HEK293 (cell line): ENCODE data around the gene SHC3.

Source experiments
- CTCF ChIA-PET: fragments of 350-600 bp; formaldehyde crosslinking; extraction: SDS; loops from one replicate; lab custom pipeline; 2021; ENCODE audit warnings: antibody characterized with exemption; lab: Yijun Ruan, JAX
- POLR2A ChIA-PET: fragments of 300-600 bp; formaldehyde crosslinking; extraction: SDS; loops from one replicate; lab custom pipeline; 2020; ENCODE audit warnings: antibody characterized with exemption, inconsistent platforms; lab: Yijun Ruan, JAX
- H3K27ac ChIP-seq: fragments of 200-500 bp; sonication (Bioruptor generic); 2 replicates; pipeline ENCODE4 v1.5.1; 2014; ENCODE audit warnings: low read depth, low read length, control low read depth, inconsistent platforms; ENCODE audit errors: extremely low read depth
- H3K36me3 ChIP-seq, 2 experiments: fragments of 200-500 bp in 1 of 2; sonication (Bioruptor generic) in 1 of 2; 1 replicate in 1 of 2; 2 replicates in 1 of 2; pipeline ENCODE4 v1.5.1; 2014 to 2017; ENCODE audit warnings: inconsistent platforms in 2 of 2, low read length in 2 of 2; ENCODE audit not compliant: control insufficient read depth in 2 of 2, insufficient read depth in 1 of 2
- H3K4me1 ChIP-seq: fragments of 200-500 bp; sonication (Bioruptor generic); 2 replicates; pipeline ENCODE4 v1.5.1; 2014; ENCODE audit warnings: mild to moderate bottlenecking, low read length, inconsistent platforms; ENCODE audit not compliant: control insufficient read depth, insufficient read depth
- H3K4me3 ChIP-seq: 2 replicates; pipeline ENCODE4 v1.5.1; 2011; ENCODE audit warnings: low read depth, mild to moderate bottlenecking, control low read depth, low read length, moderate library complexity
- H3K9me3 ChIP-seq: fragments of 200-500 bp; sonication (Bioruptor generic); 2 replicates; pipeline ENCODE4 v1.5.1; 2014; ENCODE audit warnings: low read depth, low read length, inconsistent platforms; ENCODE audit not compliant: control insufficient read depth, insufficient read depth
- HIC1 ChIP-seq: fragments of 450-650 bp; formaldehyde crosslinking; IDR thresholded peaks from 2 replicates; pipeline ENCODE4 v1.5.1; 2016; ENCODE audit warnings: missing biosample characterization, missing genetic modification characterization
- HOXA7 ChIP-seq: sonication (generic); formaldehyde crosslinking; IDR thresholded peaks from 2 replicates; pipeline ENCODE4 v1.8.1; 2022; ENCODE audit warnings: missing genetic modification reagents, borderline replicate concordance
- INSM2 ChIP-seq: fragments of 450-650 bp; formaldehyde crosslinking; IDR thresholded peaks from 2 replicates; pipeline ENCODE4 v1.5.1; 2016; ENCODE audit warnings: missing biosample characterization, missing genetic modification characterization
- KLF7 ChIP-seq: fragments of 450-650 bp; formaldehyde crosslinking; IDR thresholded peaks from 2 replicates; pipeline ENCODE4 v1.5.1; 2016; ENCODE audit warnings: missing biosample characterization, missing genetic modification characterization, borderline replicate concordance
- ZBTB10 ChIP-seq: fragments of 450-650 bp; formaldehyde crosslinking; IDR thresholded peaks from 2 replicates; pipeline ENCODE4 v1.5.1; 2016; ENCODE audit warnings: missing biosample characterization, missing genetic modification characterization
- ZFHX2 ChIP-seq: fragments of 450-650 bp; formaldehyde crosslinking; conservative IDR thresholded peaks from 2 replicates; pipeline ENCODE4 v1.5.1; 2016; ENCODE audit warnings: missing biosample characterization, missing genetic modification characterization
- ZNF221 ChIP-seq: fragments of 450-650 bp; formaldehyde crosslinking; IDR thresholded peaks from 2 replicates; pipeline ENCODE4 v1.5.1; 2017; ENCODE audit warnings: missing biosample characterization, missing genetic modification characterization, borderline replicate concordance
- ZNF24 ChIP-seq: fragments of 450-650 bp; formaldehyde crosslinking; IDR thresholded peaks from 2 replicates; pipeline ENCODE4 v1.5.1; 2016; ENCODE audit warnings: missing biosample characterization, missing genetic modification characterization
- ZNF394 ChIP-seq: fragments of 450-650 bp; formaldehyde crosslinking; IDR thresholded peaks from 2 replicates; pipeline ENCODE4 v1.5.1; 2016; ENCODE audit warnings: missing biosample characterization, missing genetic modification characterization, mild to moderate bottlenecking, moderate library complexity, borderline replicate concordance
- ZNF555 ChIP-seq: fragments of 450-650 bp; formaldehyde crosslinking; conservative IDR thresholded peaks from 2 replicates; pipeline ENCODE4 v1.5.1; 2017; ENCODE audit warnings: missing biosample characterization, mild to moderate bottlenecking, missing genetic modification characterization, inconsistent platforms
- ZNF585B ChIP-seq: fragments of 450-650 bp; formaldehyde crosslinking; IDR thresholded peaks from 2 replicates; pipeline ENCODE4 v1.5.1; 2016; ENCODE audit warnings: missing biosample characterization, missing genetic modification characterization
- ZNF623 ChIP-seq: fragments of 450-650 bp; formaldehyde crosslinking; IDR thresholded peaks from 2 replicates; pipeline ENCODE4 v1.5.1; 2016; ENCODE audit warnings: missing biosample characterization, missing genetic modification characterization
- ZNF664 ChIP-seq: fragments of 450-650 bp; formaldehyde crosslinking; IDR thresholded peaks from 2 replicates; pipeline ENCODE4 v1.5.1; 2016; ENCODE audit warnings: missing biosample characterization, missing genetic modification characterization
- ZNF701 ChIP-seq: fragments of 450-650 bp; formaldehyde crosslinking; IDR thresholded peaks from 2 replicates; pipeline ENCODE4 v1.5.1; 2016; ENCODE audit warnings: missing biosample characterization, missing genetic modification characterization
- TF ChIP-seq, protein P1 (sequence below): fragments of 450-650 bp; formaldehyde crosslinking; IDR thresholded peaks from 2 replicates; pipeline ENCODE4 v1.5.1; 2017; ENCODE audit warnings: missing biosample characterization, missing genetic modification characterization

SHC3 gene, protein sequence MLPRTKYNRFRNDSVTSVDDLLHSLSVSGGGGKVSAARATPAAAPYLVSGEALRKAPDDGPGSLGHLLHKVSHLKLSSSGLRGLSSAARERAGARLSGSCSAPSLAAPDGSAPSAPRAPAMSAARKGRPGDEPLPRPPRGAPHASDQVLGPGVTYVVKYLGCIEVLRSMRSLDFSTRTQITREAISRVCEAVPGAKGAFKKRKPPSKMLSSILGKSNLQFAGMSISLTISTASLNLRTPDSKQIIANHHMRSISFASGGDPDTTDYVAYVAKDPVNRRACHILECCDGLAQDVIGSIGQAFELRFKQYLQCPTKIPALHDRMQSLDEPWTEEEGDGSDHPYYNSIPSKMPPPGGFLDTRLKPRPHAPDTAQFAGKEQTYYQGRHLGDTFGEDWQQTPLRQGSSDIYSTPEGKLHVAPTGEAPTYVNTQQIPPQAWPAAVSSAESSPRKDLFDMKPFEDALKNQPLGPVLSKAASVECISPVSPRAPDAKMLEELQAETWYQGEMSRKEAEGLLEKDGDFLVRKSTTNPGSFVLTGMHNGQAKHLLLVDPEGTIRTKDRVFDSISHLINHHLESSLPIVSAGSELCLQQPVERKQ

DNA sequence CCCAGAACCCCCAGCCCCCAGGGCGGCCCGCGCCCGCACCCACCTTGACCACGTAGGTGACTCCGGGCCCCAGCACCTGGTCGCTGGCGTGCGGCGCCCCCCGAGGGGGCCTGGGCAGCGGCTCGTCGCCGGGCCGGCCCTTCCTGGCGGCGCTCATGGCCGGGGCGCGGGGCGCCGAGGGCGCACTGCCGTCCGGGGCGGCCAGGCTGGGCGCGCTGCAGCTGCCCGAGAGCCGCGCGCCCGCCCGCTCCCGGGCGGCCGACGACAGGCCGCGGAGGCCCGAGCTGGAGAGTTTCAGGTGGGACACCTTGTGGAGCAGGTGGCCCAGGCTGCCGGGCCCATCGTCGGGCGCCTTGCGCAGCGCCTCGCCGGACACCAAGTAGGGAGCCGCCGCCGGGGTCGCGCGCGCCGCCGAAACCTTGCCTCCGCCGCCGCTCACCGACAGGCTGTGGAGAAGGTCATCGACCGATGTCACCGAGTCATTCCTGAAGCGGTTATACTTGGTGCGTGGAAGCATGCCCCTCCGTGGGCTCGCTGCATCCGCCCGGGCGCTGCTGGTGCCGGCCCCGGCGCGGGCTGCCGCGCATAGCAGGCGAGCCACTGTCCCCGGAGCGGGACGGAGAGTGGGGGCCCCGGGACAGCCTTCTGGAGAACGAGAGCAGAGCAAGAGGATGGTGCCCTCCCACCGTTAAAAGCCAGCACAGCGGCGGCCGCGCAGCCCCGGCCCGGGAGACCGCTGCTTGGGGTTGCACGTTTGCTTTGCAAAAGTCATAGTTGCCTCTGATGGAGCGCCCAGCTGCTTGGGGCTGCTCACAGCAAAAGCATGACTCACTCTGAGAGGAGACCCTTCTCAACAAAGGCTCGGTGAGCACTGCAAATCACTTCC is at the start of gene SHC3:
TSS of gene SHC3 (minus strand) at position 875 of the 886 bp plus-strand sequence. CDS start at position 517, 358 bp downstream.
- no peaks in the 10 kb centered on the region for H3K36me3 ChIP-seq
- ChIA-PET POLR2A (no interaction called here), CTCF (no interaction called here)
- H3K4me3 ChIP-seq: peak within 1 kb of the TSS; percentile 28
- TF ChIP-seq ZNF664 (tag by site-specific recombination) (no peak), ZBTB10 (tag by site-specific recombination) (no peak), ZFHX2 (tag by site-specific recombination) (no peak), KLF7 (no peak), ZNF221 (tag by site-specific recombination) (no peak), ZNF394 (tag by site-specific recombination) (no peak), ZNF701 (tag by site-specific recombination) (no peak), ZNF585B (tag by site-specific recombination) (no peak), HIC1 (tag by site-specific recombination) (no peak)
- TF ChIP-seq, protein P1, sequence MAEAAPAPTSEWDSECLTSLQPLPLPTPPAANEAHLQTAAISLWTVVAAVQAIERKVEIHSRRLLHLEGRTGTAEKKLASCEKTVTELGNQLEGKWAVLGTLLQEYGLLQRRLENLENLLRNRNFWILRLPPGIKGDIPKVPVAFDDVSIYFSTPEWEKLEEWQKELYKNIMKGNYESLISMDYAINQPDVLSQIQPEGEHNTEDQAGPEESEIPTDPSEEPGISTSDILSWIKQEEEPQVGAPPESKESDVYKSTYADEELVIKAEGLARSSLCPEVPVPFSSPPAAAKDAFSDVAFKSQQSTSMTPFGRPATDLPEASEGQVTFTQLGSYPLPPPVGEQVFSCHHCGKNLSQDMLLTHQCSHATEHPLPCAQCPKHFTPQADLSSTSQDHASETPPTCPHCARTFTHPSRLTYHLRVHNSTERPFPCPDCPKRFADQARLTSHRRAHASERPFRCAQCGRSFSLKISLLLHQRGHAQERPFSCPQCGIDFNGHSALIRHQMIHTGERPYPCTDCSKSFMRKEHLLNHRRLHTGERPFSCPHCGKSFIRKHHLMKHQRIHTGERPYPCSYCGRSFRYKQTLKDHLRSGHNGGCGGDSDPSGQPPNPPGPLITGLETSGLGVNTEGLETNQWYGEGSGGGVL (tag by site-specific recombination): no peak
- no peaks in the 10 kb centered on the region for H3K9me3 ChIP-seq
- H3K4me1 ChIP-seq: peaks cover 15% of the 10 kb centered on the region
- peak within 1 kb of the TSS; percentile 90 for H3K27ac ChIP-seq

DNA sequence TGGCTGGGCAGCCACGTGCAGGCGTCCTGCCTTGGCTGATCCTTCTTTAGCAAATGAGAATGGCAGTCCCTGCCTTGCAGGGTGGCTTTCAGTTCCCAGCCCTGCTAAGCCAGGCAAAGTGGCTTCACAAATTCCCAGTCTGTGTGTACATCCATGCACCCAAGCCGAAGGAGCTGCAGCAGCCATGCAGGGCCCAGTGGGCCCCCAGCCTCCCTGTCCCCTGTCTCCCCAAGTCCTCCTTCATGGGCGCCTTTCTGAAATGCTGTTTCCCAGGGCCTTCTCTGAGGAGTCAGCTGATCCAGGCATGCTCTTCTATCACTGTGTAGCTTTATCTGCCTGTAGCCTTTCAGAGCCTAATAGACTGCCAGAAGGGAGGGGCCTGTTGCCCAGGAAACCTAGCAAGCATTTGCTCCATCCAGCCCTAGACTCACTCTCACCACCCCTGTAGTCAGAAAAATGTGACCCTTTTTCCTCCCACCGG is 47.4 kb upstream of the SHC3 start:
- H3K4me1 ChIP-seq: no peaks in the 10 kb centered on the region
- ChIA-PET CTCF (no interaction called here), POLR2A (no interaction called here)
- H3K36me3 ChIP-seq: no peaks in the 10 kb centered on the region
- H3K27ac ChIP-seq: no peak overlapping the region
- H3K9me3 ChIP-seq: no peaks in the 10 kb centered on the region
- TF ChIP-seq ZNF24 (tag by site-specific recombination) (no peak), ZNF623 (no peak), ZNF555 (tag by site-specific recombination) (no peak), INSM2 (tag by site-specific recombination) (no peak), HOXA7 (CRISPR knock-in tag) (no peak)
- no peak overlapping the region for H3K4me3 ChIP-seq
